KMS-11 (cell line): Measurements from ENCODE around the gene ACAP3.
"Not testable (repeated sequence)": the region's sequence is repeated elsewhere in the genome, so short reads cannot be mapped to it uniquely, and the experiment has no call there.

Source experiments
- H2AFZ ChIP-seq: fragments of 200-600 bp; sonication (generic); 2 replicates; pipeline ENCODE4 v1.6.1; 2016; ENCODE audit warnings: antibody characterized with exemption, mixed run types, low read depth
- H3K27ac ChIP-seq: fragments of 200-600 bp; sonication (generic); 2 replicates; pipeline ENCODE4 v1.6.1; 2016; ENCODE audit warnings: mild to moderate bottlenecking, mixed run types
- H3K27me3 ChIP-seq: fragments of 200-600 bp; sonication (generic); 2 replicates; pipeline ENCODE4 v1.6.1; 2017; ENCODE audit warnings: mild to moderate bottlenecking, low read depth, mixed run types, moderate library complexity; ENCODE audit not compliant: insufficient read depth
- H3K36me3 ChIP-seq: fragments of 200-600 bp; sonication (generic); 2 replicates; pipeline ENCODE4 v1.6.1; 2017; ENCODE audit warnings: mild to moderate bottlenecking, mixed run types; ENCODE audit not compliant: insufficient read depth
- H3K4me1 ChIP-seq: fragments of 200-600 bp; sonication (generic); 2 replicates; pipeline ENCODE4 v1.6.1; 2016; ENCODE audit warnings: mild to moderate bottlenecking, low read depth, mixed run types; ENCODE audit not compliant: poor library complexity, severe bottlenecking
- H3K4me2 ChIP-seq: fragments of 200-600 bp; sonication (generic); 2 replicates; pipeline ENCODE4 v1.7.0; 2016; ENCODE audit warnings: mild to moderate bottlenecking, mixed run types
- H3K4me3 ChIP-seq: fragments of 200-600 bp; sonication (generic); IDR thresholded peaks from 2 replicates; pipeline ENCODE4 v1.6.1; 2017; ENCODE audit warnings: low read depth, low read length, mixed read lengths; ENCODE audit not compliant: insufficient read depth
- H3K79me2 ChIP-seq: fragments of 200-600 bp; sonication (generic); 2 replicates; pipeline ENCODE4 v1.6.1; 2016; ENCODE audit warnings: low read depth, mixed run types; ENCODE audit not compliant: insufficient read depth
- H3K9ac ChIP-seq: fragments of 200-600 bp; sonication (generic); 2 replicates; pipeline ENCODE4 v1.6.1; 2016; ENCODE audit warnings: mild to moderate bottlenecking, mixed run types
- H4K20me1 ChIP-seq: fragments of 200-600 bp; sonication (generic); 2 replicates; pipeline ENCODE4 v1.6.1; 2016; ENCODE audit warnings: mild to moderate bottlenecking, mixed run types; ENCODE audit not compliant: insufficient read depth
- CTCF ChIP-seq: fragments of 200-600 bp; sonication (generic); conservative IDR thresholded peaks from 2 replicates; pipeline ENCODE4 v1.6.1; 2017; ENCODE audit warnings: low read depth, mild to moderate bottlenecking, antibody characterized with exemption, low read length, moderate library complexity, mixed read lengths

The ACAP3 gene

GRCh38 chr1:1318777-1319645 is 11.3 kb upstream of the ACAP3 start:
- no peak overlapping the region for H3K4me2 ChIP-seq
- peaks cover 41% of the 10 kb centered on the region for H3K79me2 ChIP-seq
- no peaks in the 10 kb centered on the region for H3K27me3 ChIP-seq
- no peak overlapping the region for H3K9ac ChIP-seq
- no peak overlapping the region for H3K4me3 ChIP-seq
- no peak for TF ChIP-seq CTCF
- H3K4me1 ChIP-seq, result peaks cover 9% of the 10 kb centered on the region
- no peak overlapping the region for H3K27ac ChIP-seq
- no peak overlapping the region for H2AFZ ChIP-seq
- no peaks in the 10 kb centered on the region for H4K20me1 ChIP-seq
- H3K36me3 ChIP-seq, result no peaks in the 10 kb centered on the region; the same call in 1 of the 2 replicates

- no peak overlapping the region for H3K4me3 ChIP-seq
- no peak overlapping the region for H2AFZ ChIP-seq
- no peak overlapping the region for H3K27ac ChIP-seq
- no peaks in the 10 kb centered on the region; the same call in 1 of the 2 replicates for H3K36me3 ChIP-seq
- no peaks in the 10 kb centered on the region for H4K20me1 ChIP-seq
- H3K4me1 ChIP-seq, result peaks cover 5% of the 10 kb centered on the region
- H3K79me2 ChIP-seq, result peaks cover 36% of the 10 kb centered on the region
- no peak overlapping the region for H3K9ac ChIP-seq
- H3K4me2 ChIP-seq, result no peak overlapping the region
- TF ChIP-seq CTCF, result no peak
- H3K27me3 ChIP-seq, result no peaks in the 10 kb centered on the region
These were observed 10.5 kb upstream of the ACAP3 start for GRCh38 chr1:1318131-1318652.

GRCh38 chr1:1317420-1317819 is 9.7 kb upstream of the ACAP3 start:
- peaks cover 30% of the 10 kb centered on the region for H3K79me2 ChIP-seq
- H3K9ac ChIP-seq, result no peak overlapping the region
- H3K4me2 ChIP-seq, result no peak overlapping the region
- TF ChIP-seq CTCF, result no peak
- no peaks in the 10 kb centered on the region; the same call in 1 of the 2 replicates for H3K36me3 ChIP-seq
- no peak overlapping the region for H3K4me3 ChIP-seq
- no peak overlapping the region for H3K27ac ChIP-seq
- no peaks in the 10 kb centered on the region for H3K27me3 ChIP-seq
- no peaks in the 10 kb centered on the region for H4K20me1 ChIP-seq
- H2AFZ ChIP-seq, result no peak overlapping the region
- H3K4me1 ChIP-seq, result no peaks in the 10 kb centered on the region

- not testable (repeated sequence) for H3K36me3 ChIP-seq, H3K27me3 ChIP-seq, H3K4me2 ChIP-seq, H4K20me1 ChIP-seq, H3K27ac ChIP-seq, H3K4me3 ChIP-seq, H3K9ac ChIP-seq, H3K4me1 ChIP-seq, H2AFZ ChIP-seq
- peaks cover 20% of the 10 kb centered on the region for H3K79me2 ChIP-seq
These were observed 8.5 kb upstream of the ACAP3 start for GRCh38 chr1:1316199-1316598.
